Measurements from ENCODE around the gene C2CD2.
"Not testable (repeated sequence)": the region's sequence is repeated elsewhere in the genome, so short reads cannot be mapped to it uniquely, and the experiment has no call there.

Gene C2CD2

DNA sequence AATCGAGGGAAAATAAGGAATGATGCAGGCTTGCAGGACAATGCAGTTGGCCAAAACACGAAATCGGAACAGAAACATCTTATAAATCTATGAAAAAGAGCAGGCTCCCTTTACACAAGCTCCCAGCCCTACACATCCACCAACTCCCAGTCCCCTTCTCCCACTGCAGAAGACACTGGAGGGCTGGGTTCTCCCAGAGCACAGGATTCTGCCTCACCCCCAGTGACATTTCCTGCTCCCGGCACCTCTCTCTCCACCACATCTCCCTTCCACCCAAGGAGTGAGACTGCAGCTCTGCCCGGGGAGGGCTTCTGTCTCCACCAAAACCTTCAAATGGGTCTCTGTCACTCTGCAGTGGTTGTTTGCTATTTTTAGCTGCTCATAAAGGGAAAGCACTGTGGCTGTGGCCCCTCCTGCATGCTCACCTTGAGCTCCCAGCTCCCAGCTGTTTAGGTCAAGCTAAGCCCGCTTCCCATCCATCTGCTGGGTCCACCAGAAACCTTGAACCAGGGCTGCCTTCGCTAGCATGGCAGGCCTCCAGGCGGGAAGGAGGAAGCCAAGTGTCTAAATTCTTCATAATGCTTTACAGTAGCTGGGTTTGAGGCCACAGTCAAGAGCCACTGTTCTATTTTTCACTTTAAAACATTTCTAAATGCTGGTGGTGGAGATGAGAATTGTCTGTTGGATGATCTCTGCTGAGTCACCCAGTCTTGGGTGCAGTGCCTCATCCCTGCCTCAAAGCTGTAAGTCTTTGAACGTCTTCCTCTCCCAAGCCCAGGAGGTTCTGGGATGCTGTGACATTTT lies 3.3 kb upstream of the C2CD2 start:
- DNase-seq, result peak; percentile 87

DNA sequence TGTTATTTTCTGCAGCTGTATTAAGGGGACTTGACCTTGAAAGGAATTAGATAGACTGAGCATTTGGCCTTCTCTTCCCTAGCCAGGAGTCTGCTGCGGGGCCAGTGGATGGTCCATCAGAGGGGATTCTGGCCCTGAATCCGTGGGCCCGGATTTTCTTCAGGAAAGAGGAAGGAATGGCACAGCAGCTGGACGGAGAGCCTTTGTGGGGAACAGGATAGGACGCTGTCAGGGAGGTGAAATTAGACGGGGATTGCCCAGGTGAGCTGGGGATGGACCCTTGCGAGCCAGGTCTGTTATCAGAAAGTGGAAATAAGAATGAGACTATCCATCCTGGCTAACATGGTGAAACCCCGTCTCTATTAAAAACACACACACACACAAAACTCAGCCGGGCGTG lies 1.7 kb upstream of the C2CD2 start:
- DNase-seq, result no peak

DNA sequence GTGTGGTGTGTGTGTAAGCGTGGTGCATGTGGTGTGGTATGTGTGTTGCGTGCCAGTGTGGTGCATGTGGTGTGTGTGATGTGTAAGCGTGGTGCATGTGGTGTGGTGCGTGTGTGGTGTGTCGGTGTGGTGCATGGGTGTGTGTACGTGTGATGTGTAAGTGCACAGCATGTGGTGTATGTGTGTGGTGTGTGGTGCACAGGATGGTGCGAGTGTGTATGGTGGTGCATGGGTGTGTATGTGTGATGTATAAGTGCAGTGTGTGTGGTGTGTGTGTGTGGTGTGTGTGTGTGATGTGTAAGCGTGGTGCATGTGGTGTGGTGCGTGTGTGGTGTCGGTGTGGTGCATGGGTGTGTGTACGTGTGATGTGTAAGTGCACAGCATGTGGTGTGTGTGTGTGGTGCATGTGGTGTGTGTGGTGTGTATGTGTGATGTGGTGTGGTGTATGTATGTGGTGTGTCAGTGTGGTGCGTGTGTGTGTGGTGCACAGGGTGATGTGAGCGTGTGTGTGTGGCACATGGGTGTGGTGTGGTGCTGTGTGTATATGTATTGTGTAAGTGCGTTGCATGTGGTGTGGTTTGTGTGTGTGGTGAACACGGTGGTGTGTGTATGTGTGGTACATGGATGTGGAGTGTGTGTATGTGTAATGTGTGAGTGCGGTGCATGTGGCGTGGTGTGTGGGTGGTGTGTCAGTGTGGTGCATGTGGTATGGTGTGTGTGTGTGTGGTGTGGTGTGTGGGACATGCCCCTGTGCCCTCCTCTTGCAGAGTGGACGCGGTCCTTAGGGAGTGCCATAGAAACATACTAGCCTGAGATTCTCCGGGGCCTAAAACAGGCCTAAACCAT lies 1.1 kb upstream of the C2CD2 start:
- no peak for DNase-seq

DNA sequence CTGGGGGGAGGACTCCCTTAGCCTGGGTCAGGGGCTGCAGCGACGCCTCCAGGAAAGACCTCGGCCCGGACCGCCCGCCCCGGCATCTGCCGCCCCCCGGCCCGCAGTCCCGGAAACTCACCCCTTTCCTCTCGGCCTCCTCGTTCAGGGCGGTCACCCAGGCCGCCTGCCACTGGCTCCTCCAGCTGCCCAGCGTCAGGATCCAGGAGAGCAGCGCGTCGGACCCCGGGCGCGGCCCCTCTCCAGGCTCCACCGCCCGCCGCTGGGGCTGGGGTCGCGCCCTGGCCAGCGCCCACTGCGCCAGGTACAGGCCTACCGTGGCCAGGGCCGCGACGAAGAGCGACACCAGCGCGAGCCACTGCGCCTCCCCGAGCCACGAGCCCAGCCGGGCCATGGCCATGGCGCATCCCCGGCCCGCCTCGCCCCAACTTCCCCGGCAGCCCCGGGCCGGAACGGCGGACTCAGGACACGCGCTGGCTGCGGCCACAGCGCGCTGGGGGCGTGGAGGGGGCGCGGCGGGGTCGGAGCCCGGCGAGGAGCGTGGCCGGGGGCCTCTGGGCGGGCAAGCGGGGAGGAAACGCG lies 478 bp downstream of the C2CD2 start:
- no peak for DNase-seq

DNA sequence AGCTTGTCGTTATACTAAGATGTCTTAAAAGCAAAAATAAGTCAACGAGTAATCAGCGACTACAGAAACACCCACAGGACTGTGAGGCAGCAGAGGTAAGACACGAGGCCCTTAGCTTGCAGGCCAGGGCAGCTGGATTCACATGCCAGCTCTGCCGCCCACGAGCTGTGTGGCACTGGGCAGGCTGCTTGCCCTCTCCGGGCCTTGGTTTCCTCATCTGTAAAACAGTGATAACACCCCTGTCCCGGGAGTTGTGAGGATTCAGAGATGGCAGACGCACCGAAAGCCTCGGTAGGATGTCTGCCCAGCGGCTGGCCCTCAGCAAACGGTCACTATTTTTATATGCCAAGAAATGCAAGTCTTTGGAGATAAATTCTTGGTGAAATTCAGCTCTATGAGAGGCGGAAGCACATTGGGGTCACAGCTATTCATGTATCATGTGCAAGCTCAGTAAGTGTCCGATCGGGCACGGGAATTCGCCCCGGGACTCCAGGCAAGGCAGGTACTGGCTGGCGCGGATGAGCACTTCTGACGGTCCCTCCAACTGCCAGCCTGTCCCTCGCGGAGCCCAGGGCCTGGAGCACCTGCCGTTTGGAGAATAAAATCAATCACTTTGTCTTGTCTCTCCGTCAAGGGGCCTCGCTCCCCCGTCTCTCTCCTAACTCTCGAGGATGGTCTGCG lies 1.1 kb downstream of the C2CD2 start:
- peak; percentile 21 for DNase-seq

DNA sequence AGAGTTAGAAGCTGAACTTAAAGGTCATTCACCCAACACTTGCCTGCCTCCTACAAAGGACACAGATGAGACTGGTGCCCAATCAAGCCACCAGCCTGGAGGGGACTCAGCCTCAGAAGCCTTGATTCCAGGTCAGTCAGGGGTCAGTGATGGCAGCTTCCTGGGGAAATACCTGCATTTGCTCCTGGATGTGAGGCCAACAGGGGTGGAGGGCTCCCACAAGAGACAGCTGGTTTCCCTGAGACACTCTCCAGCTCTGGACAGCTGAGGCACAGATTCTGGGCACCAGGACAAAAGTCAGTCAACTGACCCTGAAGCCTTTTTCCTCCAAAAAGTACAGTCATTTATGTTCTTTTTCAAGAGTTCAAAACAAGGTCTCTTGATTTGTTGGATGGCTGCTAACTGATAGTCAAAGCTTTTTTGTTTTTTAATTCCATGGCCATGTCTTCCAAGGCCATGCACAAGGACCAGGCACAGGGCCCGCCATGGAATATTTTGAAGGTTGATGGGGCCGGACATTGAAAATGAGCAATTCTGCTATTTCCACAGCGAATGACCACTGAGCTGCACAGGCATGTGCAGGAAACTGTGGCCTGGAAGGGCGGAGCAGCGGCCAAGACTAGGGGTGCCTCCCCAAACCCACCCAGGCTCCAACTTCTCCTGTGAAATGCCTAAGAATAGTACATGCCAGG lies 1.8 kb downstream of the C2CD2 start:
- DNase-seq, result no peak

DNA sequence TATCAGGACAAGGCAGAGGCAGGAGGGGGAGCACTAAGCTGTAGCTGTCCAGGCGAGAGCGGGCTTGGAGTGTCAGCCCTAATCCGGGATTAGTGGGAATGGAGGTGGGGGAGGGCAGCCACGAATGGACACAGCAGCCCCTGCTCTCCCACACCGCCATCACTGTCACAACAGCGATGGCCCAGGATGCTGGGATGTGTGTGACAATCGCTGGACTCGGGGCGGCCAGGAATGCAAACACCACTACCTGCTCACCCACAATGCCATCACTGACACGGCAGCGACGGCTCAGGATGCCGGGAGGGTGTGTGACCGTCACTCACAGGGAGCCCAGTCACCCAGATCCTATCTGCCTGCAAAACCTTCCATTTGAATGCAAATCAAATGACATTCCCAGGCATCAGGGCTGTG lies 2.9 kb downstream of the C2CD2 start:
- DNase-seq, result no peak

DNA sequence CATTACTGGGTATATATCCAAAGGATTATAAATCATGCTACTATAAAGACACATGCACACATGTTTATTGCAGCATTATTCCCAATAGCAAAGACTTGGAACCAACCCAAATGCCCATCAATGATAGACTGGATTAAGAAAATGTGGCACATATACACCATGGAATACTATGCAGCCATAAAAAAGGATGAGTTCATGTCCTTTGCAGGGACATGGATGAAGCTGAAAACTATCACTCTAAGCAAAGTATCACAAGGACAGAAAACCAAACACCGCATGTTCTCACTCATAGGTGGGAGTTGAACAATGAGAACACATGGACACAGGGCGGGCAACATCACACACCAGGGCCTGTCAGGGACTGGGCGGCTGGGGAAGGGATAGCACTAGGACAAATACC lies 4.2 kb downstream of the C2CD2 start:
- not testable (repeated sequence) for DNase-seq

DNA sequence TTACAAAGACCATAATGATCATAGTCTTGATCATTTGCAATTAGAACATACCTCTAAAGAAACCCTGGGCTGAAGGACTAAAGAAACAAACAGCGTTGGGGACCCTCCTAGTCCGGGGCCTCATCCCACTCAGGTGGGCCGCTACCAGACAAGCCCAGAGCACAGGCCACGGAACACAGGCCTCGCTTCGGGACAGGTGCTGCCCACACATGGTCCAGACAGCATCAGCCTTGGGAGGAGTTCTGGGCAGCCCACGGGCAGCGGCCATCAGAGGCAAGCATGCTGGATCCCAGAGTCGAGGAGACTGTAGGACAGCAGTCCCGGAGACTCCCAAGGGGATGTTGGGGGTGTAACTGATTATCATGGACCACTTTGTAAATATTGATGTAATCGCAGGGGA lies 4.9 kb downstream of the C2CD2 start:
- no peak for DNase-seq

DNA sequence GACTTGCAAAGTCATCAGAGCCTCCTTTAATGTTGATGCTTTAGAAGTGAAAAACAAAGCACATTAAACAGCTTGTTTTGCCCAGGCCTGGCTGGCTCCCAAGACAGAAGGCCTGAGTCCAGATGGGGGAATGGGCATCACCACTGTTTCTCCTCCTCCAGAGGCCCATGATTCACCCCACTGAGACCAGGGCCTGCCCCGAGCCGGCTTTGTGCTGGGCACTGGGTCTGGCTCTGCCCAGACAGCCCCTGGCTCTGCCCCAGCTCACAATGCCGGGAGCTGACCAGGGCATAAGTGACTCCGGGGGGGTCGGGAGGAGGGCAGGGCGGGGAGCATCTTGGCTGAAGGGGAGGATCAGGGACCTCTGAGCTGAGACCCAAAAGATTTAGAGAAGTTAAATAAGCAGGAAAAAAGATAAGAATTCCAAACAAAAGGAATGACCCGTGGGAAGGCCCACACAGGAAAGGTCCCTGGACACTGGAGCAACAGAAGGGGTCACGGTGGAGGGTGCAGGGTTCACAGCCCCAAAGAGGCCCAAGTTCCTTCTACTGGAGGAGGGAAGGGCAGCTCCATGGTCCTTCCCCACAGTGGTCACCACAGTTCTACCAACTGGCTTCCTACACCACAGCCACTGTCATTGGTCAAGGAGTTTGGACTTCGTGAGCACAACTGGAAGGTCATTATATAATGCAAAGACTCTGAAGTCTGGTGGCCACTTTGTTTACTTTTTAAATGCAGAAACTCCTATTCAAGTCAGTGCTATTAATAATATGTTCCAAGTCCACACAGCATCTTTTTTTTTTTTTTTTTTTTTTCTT lies 5.5 kb downstream of the C2CD2 start:
- DNase-seq, result no peak

DNA sequence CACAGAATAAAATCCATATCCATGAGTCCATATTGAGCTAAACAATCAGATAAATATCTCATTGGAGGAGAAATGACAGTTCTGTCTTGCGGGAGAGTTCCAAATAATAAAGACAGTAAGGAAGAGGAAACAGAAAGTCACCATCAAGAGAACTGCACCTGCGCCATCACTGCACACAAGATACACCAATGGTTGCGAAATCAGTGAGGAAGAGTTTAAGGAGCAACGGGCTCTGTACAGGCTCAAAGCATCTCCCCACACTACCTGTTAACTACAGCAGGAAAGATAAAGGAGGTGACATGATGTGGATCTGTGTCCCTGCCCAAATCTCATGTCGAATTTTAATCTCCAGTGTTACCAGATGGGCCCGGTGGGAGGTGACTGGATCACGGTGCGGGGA lies 7.8 kb downstream of the C2CD2 start:
- no peak for DNase-seq

DNA sequence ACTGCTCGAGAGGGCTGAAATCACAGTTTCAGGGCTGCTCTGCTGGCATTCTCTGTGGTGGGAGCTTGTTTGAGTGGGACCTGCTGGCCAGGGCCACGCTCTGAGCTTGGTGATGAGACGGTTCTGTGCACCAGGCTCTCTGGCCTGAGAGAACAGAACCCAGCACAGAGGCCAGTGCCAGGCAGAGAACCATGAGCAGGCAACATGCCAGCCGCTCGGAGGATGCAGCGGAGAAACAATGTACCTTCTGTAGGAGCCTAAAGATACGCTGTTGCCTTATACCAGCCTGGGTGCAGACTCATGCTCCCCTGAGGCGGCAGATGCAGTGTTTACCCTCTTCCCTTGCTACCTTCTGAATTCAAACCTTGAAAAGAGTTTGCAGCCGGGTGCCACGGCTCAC lies 10.0 kb downstream of the C2CD2 start:
- DNase-seq, result no peak

DNA sequence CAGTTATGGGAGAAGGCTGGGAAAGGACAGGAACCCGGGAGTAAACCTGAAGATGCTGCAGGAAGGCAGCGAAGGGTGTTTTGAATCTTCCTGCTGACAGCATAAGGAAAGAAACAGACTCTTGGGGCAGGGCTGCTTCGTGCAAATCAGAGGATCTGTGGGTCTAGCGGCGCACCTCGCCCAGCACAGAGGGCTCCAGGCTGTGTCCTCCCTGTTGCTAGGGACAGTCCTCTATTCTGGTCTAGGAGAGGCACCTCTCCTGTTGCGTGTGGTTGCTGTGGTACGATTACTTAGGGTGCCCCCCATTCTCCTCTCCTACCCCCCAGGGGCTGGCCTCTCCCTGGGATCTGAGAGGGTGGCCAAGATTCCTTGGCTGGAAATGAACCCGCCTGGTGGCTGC lies 11.4 kb downstream of the C2CD2 start:
- DNase-seq, result no peak

DNA sequence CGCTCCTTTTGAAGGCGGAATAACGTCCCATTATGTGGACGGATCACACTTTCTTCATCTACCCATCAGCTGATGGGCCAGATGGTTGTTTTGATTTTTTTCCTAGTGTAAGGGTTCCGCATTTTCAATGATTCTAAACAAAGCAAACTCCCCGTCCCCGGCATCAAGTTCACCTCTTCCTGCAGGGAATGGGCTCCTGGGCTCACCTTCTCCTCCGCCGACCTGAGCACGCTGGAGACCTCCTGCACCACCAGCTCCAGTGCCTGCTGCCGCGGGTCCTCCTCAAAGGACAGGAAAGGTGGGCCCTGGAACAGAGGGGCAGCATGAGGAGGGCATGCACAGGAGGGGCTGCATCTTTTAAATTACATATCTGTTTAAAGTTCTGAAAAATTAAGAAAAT lies 11.9 kb downstream of the C2CD2 start:
- no peak for DNase-seq

DNA sequence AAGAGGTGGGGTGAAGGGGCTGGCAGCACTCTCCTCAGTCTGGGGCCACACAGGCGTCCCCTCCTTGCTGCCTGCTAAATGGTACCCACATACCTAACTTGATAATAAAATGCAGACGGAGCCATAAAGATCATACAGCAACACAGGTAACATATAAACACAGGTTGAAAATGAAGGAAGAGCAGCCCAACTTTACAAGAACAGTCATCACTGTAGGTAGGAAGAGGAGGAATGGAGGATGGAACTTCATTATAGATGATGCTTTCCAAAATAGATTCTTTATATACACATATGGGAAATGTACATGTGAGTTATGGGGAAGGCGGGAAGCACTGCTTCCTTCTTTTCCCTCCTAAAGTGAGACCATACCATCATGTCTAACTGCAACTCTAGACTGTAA lies 13.4 kb downstream of the C2CD2 start:
- DNase-seq, result no peak

DNA sequence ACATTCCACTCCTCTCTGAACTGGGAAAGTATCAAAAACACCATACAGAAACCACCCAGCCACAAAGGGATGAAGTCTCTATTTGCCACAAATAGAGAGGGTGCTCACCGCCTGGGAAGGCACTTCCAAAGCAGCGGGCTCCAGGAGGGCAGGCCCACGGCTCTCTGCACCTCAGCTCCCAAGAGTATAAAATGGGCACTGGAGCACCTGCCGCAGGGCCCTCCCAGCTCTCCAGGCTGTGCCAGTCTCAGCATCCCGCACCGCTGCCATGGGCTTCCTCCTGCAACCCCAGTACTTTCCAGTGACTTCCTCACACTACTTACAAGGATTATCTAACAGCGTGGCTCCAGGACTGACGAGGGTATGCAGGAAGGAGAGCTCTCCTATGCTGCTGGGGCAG lies 14.4 kb downstream of the C2CD2 start:
- no peak for DNase-seq

DNA sequence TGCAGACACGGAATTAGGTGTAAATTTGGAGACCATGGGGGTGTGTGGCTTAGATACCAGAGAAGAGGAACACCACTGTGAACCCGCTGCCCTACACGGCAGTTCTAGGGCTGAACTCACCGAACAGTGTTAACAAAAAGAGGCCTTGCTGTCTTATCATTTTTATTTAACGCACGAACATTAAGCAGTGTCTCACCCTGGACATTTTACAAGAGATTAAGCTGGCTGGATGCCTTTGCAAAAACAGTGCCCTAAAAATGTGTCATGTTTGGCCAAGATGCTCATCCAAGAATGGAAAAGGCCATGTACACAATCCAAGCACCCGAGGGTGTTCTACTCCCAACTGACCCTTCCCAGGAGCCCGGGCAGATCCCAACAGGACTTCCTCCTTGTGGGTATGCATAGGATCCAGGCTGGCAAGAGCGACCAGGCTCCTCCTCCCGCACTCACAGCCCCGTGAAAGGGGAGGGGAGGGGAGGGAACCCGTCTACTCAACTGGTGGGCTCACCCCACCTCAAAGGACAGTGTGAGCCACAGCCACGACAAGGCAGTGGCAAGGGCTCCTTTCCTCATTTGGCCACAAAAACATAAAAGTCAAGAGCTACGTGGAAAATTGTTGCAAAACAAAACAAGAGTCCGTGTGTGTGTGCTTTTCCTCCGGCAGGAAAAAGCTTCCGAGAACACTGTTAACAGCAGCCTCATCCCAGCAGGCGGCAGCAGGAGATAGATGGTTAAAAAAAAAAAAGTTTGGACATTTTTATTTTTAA lies 20.3 kb downstream of the C2CD2 start:
- DNase-seq, result no peak

DNA sequence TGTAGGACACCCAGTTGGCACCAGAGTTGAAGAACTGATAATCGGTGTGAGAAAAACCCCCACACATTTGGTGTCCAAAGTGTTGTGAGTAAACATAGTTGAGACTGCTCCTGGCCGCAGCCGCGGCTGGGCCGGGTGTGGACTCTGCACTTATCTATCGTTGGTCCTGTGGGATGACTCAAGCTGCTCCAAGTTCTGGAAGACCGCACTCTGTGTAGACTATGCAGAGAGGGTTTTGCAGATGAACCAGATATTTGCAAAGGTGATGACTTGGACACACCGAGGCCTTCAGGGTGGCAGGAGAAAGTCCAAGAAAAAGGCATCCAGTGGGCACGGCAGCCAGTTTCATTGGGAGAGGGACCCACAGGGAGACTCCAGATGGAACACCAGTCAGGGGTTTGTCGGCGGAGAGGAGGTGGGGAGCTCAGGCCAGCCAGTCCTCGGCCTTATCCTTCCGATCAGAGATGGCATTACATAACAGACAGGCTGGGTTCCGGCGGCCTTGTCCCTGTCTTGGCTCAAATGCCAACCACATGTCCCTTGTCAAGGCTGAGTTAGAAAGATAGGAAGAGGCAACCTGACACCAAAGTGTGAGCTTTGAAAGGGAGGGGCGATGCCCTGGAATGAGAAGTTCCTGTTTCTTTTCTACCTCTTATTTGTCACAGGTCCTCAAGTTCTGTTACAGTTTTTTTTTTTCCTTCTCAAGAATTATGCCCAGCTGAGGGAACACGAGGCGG lies 21.1 kb downstream of the C2CD2 start:
- peak; percentile 87 for DNase-seq

DNA sequence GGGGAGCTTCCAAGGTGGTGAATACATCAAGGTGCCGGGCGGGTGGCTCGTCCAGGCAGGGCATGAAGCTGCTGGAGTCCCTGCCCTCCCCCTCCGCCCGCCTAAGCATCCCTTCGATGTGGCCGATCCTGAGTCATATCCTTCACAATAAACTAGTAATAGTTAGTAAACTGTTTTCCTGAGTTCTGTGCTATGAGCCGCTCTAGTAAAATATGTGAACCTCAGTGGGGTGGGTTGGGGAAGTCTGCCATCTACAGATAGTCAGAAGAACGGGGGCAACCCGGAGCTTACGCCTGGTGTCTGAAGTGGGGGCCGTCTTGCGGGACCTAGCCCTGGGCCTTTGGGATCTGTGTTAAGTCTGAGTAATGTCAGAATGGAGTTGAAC lies 21.6 kb downstream of the C2CD2 start:
- no peak for DNase-seq

DNA sequence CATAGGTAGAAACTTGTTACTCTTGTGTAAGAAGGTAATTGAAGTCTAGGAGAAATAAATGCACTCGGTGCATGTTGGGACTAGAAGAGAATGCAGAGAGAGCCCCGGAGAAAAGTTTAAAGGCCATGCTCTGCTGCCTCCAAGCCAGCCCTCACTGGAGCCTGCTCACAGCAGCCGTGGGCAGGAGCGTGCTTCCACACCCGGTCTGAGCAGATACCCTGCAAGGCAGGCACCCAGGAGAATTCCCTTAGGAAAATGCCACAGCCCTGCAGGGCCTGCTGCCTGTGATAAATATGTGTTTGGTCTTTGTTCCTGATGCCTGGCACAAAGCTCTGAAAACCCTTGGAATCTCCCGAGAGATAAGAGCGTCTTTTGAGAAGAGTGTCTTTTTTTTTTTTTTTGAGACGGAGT lies 22.8 kb downstream of the C2CD2 start:
- no peak for DNase-seq

Data from hematopoietic multipotent progenitor cell treated with erythropoietin and hydrocortisone succinate and interleukin-3 and kit ligand, for 8 days (in vitro differentiated cells).